Esophagus muscularis mucosa (tissue), 4 donors: Measurements from ENCODE around the gene PLB1. TPM values are rescaled to one million over a fixed set of nuclear protein-coding genes. Genes with fewer than 3 reads are reported as not detected.

Experiments
- DNase-seq: peaks from one replicate; pipeline ENCODE4 v3.0.0-alpha.2; 2017; ENCODE audit errors: extremely low spot score
- H3K27ac ChIP-seq, 4 donors: fragments of 200-600 bp; sonication (generic); replicated peaks in 1 of 4; 1 replicate in 3 of 4; 2 replicates in 1 of 4; pipeline ENCODE4 v1.5.1; 2016 to 2019; ENCODE audit warnings: mild to moderate bottlenecking in 1 of 4
- H3K27me3 ChIP-seq, 4 donors: fragments of 200-600 bp; sonication (generic); one replicate each; pipeline versions ENCODE4 v1.5.1 to v1.6.0; 2016 to 2019
- H3K36me3 ChIP-seq, 4 donors: fragments of 200-600 bp; sonication (generic); one replicate each; pipeline ENCODE4 v1.5.1; 2016 to 2019
- H3K4me1 ChIP-seq, 4 donors: fragments of 200-600 bp; sonication (generic); one replicate each; pipeline ENCODE4 v1.5.1; 2016 to 2019
- H3K4me3 ChIP-seq, 4 donors: fragments of 200-600 bp; sonication (generic); 1 replicate in 2 of 4; 2 replicates in 2 of 4; pipeline ENCODE4 v1.5.1; 2016 to 2019; ENCODE audit warnings: mild to moderate bottlenecking in 4 of 4, moderate library complexity in 1 of 4
- H3K9me3 ChIP-seq, 4 donors: fragments of 200-600 bp; sonication (generic); 1 replicate in 3 of 4; 2 replicates in 1 of 4; pipeline ENCODE4 v1.5.1; 2016 to 2019
- EP300 ChIP-seq: sonication (generic); formaldehyde crosslinking; IDR thresholded peaks from one replicate; pipeline ENCODE4 v1.6.1; 2017; ENCODE audit warnings: antibody characterized with exemption
- POLR2A ChIP-seq: fragments of 450-650 bp; IDR thresholded peaks from one replicate; pipeline ENCODE4 v1.6.1; 2017; ENCODE audit warnings: antibody characterized with exemption, moderate library complexity, mild to moderate bottlenecking, low read depth
- POLR2AphosphoS5 ChIP-seq, 2 donors: sonication (generic); formaldehyde crosslinking; IDR thresholded peaks; one replicate each; pipeline ENCODE4 v1.6.1; 2017; ENCODE audit warnings: antibody characterized with exemption in 2 of 2
- WGBS: methylation state at CpG from one replicate; pipeline ENCODE4 v1.1.5; 2018; 5-methylcytosine and 5-hydroxymethylcytosine counted together
- intact Hi-C: fragments of 100-400 bp; cut with DNase I; formaldehyde crosslinking; loops from one replicate; pipeline ENCODE4 v1.15.1; 2023
- total RNA-seq, 4 donors: library from RNA; depleted of rRNA; stranded (reverse); fragments of >200 nt; gene quantifications; one replicate each; pipeline versions ENCODE4 v1.1.0 to v1.2.1, GENCODE V29; 2016
- TF ChIP-seq, protein P1 (sequence below), 3 experiments: fragments of 200-600 bp in 2 of 3; fragments of 450-650 bp in 1 of 3; sonication (generic) in 2 of 3; IDR thresholded peaks; one replicate each; pipeline ENCODE4 v1.5.1; 2017 to 2019; ENCODE audit warnings: antibody characterized with exemption in 3 of 3, mild to moderate bottlenecking in 2 of 3, moderate library complexity in 1 of 3

PLB1 gene
- total RNA-seq, 4 donors from 2014 or later: 2.5 to 11.1 (median 7.7) TPM

DNA sequence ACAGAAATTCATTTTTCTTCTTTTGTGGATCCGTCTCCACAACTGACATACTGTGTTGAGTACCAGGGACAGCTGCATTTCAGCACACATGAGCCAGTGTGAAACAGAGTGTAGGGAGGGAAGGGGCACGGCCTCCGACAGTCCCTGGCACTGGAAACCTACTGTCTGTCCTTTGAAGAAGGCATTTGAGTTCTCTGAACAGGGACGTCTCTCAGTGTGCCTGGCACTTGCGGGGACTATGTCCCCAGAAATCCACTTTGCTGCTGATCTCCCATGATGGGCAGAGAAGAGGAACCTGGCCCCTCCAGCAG lies 48.1 kb downstream of the PLB1 start:
- no peaks in the 10 kb centered on the region for H3K36me3 ChIP-seq
- no peak overlapping the region for H3K4me3 ChIP-seq
- no peaks in the 10 kb centered on the region for H3K4me1 ChIP-seq
- TF ChIP-seq POLR2A: no peak
- TF ChIP-seq, protein P1, sequence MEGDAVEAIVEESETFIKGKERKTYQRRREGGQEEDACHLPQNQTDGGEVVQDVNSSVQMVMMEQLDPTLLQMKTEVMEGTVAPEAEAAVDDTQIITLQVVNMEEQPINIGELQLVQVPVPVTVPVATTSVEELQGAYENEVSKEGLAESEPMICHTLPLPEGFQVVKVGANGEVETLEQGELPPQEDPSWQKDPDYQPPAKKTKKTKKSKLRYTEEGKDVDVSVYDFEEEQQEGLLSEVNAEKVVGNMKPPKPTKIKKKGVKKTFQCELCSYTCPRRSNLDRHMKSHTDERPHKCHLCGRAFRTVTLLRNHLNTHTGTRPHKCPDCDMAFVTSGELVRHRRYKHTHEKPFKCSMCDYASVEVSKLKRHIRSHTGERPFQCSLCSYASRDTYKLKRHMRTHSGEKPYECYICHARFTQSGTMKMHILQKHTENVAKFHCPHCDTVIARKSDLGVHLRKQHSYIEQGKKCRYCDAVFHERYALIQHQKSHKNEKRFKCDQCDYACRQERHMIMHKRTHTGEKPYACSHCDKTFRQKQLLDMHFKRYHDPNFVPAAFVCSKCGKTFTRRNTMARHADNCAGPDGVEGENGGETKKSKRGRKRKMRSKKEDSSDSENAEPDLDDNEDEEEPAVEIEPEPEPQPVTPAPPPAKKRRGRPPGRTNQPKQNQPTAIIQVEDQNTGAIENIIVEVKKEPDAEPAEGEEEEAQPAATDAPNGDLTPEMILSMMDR (IDR thresholded peaks at IDR 0.05): no peak
- TF ChIP-seq EP300: no peak
- no peak for TF ChIP-seq POLR2AphosphoS5 (IDR thresholded peaks at IDR 0.05)
- 77% methylated on average over 5 of the region's 5 CpGs for WGBS
- H3K27me3 ChIP-seq: no peaks in the 10 kb centered on the region
- DNase-seq: no peak
- H3K27ac ChIP-seq: no peak overlapping the region
- intact Hi-C loops: no loop called here
- H3K9me3 ChIP-seq: no peaks in the 10 kb centered on the region

- TF ChIP-seq, protein P1 (IDR thresholded peaks at IDR 0.05): no peak
- TF ChIP-seq POLR2AphosphoS5 (IDR thresholded peaks at IDR 0.05): no peak
- WGBS: 71% methylated on average over 8 of the region's 8 CpGs
- Histone ChIP-seq H3K9me3 (no peaks in the 10 kb centered on the region), H3K36me3 (no peaks in the 10 kb centered on the region), H3K4me1 (no peaks in the 10 kb centered on the region), H3K27me3 (no peaks in the 10 kb centered on the region), H3K4me3 (no peak overlapping the region), H3K27ac (no peak overlapping the region)
- no peak for DNase-seq
- intact Hi-C loops: no loop called here
Measured at GRCh38 chr2:28544405-28544921, 48.6 kb downstream of the PLB1 start.

GRCh38 chr2:28544922-28545589 lies 49.2 kb downstream of the PLB1 start:
- intact Hi-C loops: no loop called here
- no peaks in the 10 kb centered on the region for H3K36me3 ChIP-seq
- H3K9me3 ChIP-seq: no peaks in the 10 kb centered on the region
- 80% methylated on average over 15 of the region's 18 CpGs for WGBS
- H3K27ac ChIP-seq: no peak overlapping the region
- no peaks in the 10 kb centered on the region for H3K27me3 ChIP-seq
- DNase-seq: no peak
- H3K4me3 ChIP-seq: no peak overlapping the region
- TF ChIP-seq POLR2AphosphoS5 (IDR thresholded peaks at IDR 0.05): no peak
- TF ChIP-seq EP300: no peak
- TF ChIP-seq, protein P1 (IDR thresholded peaks at IDR 0.05): no peak
- TF ChIP-seq POLR2A: no peak
- no peaks in the 10 kb centered on the region for H3K4me1 ChIP-seq

GRCh38 chr2:28545590-28546200 lies 49.8 kb downstream of the PLB1 start:
- no peak for DNase-seq
- Histone ChIP-seq H3K27ac (no peak overlapping the region), H3K9me3 (no peaks in the 10 kb centered on the region), H3K27me3 (no peaks in the 10 kb centered on the region), H3K4me1 (no peaks in the 10 kb centered on the region), H3K36me3 (no peaks in the 10 kb centered on the region), H3K4me3 (no peak overlapping the region)
- TF ChIP-seq POLR2AphosphoS5 (IDR thresholded peaks at IDR 0.05) (no peak), POLR2A (no peak), EP300 (no peak)
- TF ChIP-seq, protein P1 (IDR thresholded peaks at IDR 0.05): no peak
- intact Hi-C loops: no loop called here
- WGBS: 87% methylated on average over 6 of the region's 9 CpGs

DNA sequence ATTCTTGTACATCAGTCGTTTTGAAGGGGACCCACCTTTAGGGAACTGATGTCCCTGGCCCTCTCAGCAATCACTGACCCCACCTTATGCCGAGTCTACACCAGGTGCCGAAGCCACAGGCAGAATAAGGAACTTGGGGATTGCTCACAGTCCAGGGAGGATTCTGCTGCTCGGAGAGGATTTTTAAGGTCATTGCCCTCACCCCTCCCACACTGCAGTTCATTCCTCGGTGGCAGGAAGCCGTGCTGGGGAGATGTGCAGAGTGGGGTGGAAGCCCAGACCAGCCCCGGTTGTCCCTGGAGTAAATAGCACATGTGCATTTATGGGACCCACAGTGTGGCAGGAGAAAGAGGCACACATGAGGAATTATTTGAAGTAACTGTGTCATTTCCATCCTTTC lies 50.4 kb downstream of the PLB1 start:
- no peak for DNase-seq
- no peaks in the 10 kb centered on the region for H3K9me3 ChIP-seq
- TF ChIP-seq EP300: no peak
- TF ChIP-seq, protein P1 (IDR thresholded peaks at IDR 0.05): no peak
- no peak for TF ChIP-seq POLR2AphosphoS5 (IDR thresholded peaks at IDR 0.05)
- no peaks in the 10 kb centered on the region for H3K36me3 ChIP-seq
- intact Hi-C loops: no loop called here
- no peaks in the 10 kb centered on the region for H3K27me3 ChIP-seq
- WGBS: 56% methylated on average over 7 of the region's 7 CpGs
- H3K4me3 ChIP-seq: no peak overlapping the region
- no peaks in the 10 kb centered on the region for H3K4me1 ChIP-seq
- no peak overlapping the region for H3K27ac ChIP-seq
